ENCODE measurements around the gene EPM2A.

Gene EPM2A

GRCh38 chr6:145602726-145603326 lies 132.5 kb downstream of the EPM2A start:
- no peak for DNase-seq (ENCODE audit: low read depth)

GRCh38 chr6:145601397-145601796 lies 133.9 kb downstream of the EPM2A start:
- DNase-seq (ENCODE audit: low read depth) = no peak

GRCh38 chr6:145600299-145600698 lies 135.0 kb downstream of the EPM2A start:
- DNase-seq (ENCODE audit: low read depth) = no peak

GRCh38 chr6:145588981-145589380 lies 146.3 kb downstream of the EPM2A start:
- no peak for DNase-seq (ENCODE audit: low read depth)

- no peak for DNase-seq (ENCODE audit: low read depth)
These were observed 148.0 kb downstream of the EPM2A start for GRCh38 chr6:145587334-145587733.

DNA sequence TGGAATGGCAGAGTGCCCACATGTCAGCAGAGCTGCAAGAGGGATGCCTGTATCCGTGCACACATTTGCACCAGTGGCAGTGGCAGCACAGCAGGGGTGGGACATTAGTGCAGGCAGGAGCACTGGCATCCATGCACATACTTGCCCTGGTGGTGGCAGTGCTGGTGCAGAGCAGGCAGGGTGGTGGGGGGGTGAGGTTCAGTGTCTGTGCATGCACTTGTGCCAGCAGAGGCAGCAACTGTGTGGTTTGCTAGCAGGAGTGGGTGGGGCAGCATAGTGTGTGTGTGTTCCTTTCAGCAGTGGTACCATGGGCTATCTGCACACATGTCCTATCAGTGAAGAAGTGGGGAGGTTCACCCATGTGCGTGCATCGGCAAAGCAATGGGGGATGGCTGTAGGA lies 151.6 kb downstream of the EPM2A start:
- no peak for DNase-seq (ENCODE audit: low read depth)
